Aorta (tissue), 5 donors: Measurements from ENCODE around the gene CCDC116. TPM values are rescaled to one million over a fixed set of nuclear protein-coding genes. Genes with fewer than 3 reads are reported as not detected.
"Not testable (repeated sequence)": the region's sequence is repeated elsewhere in the genome, so short reads cannot be mapped to it uniquely, and the experiment has no call there.

Source experiments
- ATAC-seq: fragments of 200-7000 bp; cut with Tn5 transposase; one replicate; pipeline ENCODE4 v1.9.1; 2022; ENCODE audit warnings: moderate library complexity; ENCODE audit not compliant: low FRiP score
- DNase-seq, 2 donors: peaks; one replicate each; pipeline ENCODE4 v3.0.0-alpha.2; 2020
- H3K27ac ChIP-seq, 2 donors: one replicate each; pipeline ENCODE4 v1.5.1; 2013; ENCODE audit warnings: low read length in 2 of 2, mild to moderate bottlenecking in 2 of 2, moderate library complexity in 2 of 2, control low read depth in 1 of 2, inconsistent platforms in 1 of 2, low read depth in 1 of 2
- H3K27me3 ChIP-seq, 2 donors: one replicate each; pipeline ENCODE4 v1.6.1; 2013; ENCODE audit warnings: control low read depth in 1 of 2, low read length in 1 of 2, mild to moderate bottlenecking in 1 of 2, moderate library complexity in 1 of 2; ENCODE audit not compliant: insufficient read depth in 2 of 2, control insufficient read depth in 1 of 2
- H3K36me3 ChIP-seq, 2 donors: one replicate each; pipeline ENCODE4 v1.6.1; 2013; ENCODE audit warnings: control low read depth in 1 of 2, low read length in 1 of 2, mild to moderate bottlenecking in 1 of 2; ENCODE audit not compliant: insufficient read depth in 2 of 2, control insufficient read depth in 1 of 2
- H3K4me1 ChIP-seq, 2 donors: one replicate each; pipeline ENCODE4 v1.6.1; 2013; ENCODE audit warnings: low read length in 2 of 2, control low read depth in 1 of 2, mild to moderate bottlenecking in 1 of 2, moderate library complexity in 1 of 2; ENCODE audit not compliant: insufficient read depth in 2 of 2, control insufficient read depth in 1 of 2
- H3K4me3 ChIP-seq, 2 donors: one replicate each; pipeline ENCODE4 v1.5.1; 2013; ENCODE audit warnings: low read length in 2 of 2, control low read depth in 1 of 2, mild to moderate bottlenecking in 1 of 2
- H3K9me3 ChIP-seq: one replicate; pipeline ENCODE4 v1.6.1; 2013; ENCODE audit warnings: mild to moderate bottlenecking, low read length; ENCODE audit not compliant: control insufficient read depth
- WGBS, 2 donors: extraction: QIAGEN DNeasy Blood & Tissue Kit; methylation state at CpG; one replicate each; pipeline ENCODE4 v1.1.7; 2013; 5-methylcytosine and 5-hydroxymethylcytosine counted together
- intact Hi-C, 2 donors: fragments of 100-400 bp; cut with DNase I; formaldehyde crosslinking; loops; one replicate each; pipeline versions ENCODE4 v1.14.2 to v1.15.0; 2022
- polyA plus RNA-seq, 2 donors: library from polyadenylated mRNA; stranded (reverse); fragments of 200-250 nt; gene quantifications; one replicate each; pipeline ENCODE4 v1.2.3, GENCODE V29; 2013
- total RNA-seq, 2 donors: library from RNA; stranded (reverse); fragmentation: NEBNext Ultra II Directional; extraction: Animal tissue kit (Norgen Biotek cat#: 25700); gene quantifications; one replicate each; pipeline ENCODE4 v1.2.1, GENCODE V29; 2021
- donor health status: healthy with polysubstance abuse.
- donor health status: Bipolar disorder and iron deficiency.
- donor health status: DM: no; HTN: no; CAD: no.
- donor health status: DM: no; HTN: no; CAD: no.
- donor health status: DM: yes; HTN: yes; CAD: no.

The CCDC116 gene
- total and polyA plus RNA-seq, 4 donors: 1.0 to 2.5 (median 1.8) TPM; not detected in 1

DNA sequence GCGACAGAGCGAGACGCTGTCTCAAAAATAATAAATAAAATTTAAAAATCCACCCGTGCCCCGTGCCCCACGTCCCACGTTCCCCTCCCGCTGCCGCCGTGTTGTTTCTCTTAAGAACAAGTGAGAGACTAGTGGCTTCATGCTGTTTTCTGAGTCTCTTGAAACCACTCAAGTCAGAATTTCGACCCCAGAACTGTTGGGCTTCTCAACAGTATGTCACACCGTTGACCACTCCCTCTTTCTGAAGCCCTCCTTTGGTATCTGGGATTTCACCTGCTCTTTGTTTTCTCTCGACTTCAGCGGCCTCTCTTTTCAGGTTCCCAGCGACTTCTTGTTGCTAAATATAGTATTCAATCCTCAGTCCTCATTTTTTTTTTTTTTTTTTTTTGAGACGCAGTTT lies 34.2 kb downstream of the CCDC116 start:
- Histone ChIP-seq H3K9me3 (no peaks in the 10 kb centered on the region), H3K4me3 (peak overlapping the region in 1 of 2 donors; percentile 85), H3K36me3 (no peaks in the 10 kb centered on the region), H3K4me1 (no peaks in the 10 kb centered on the region), H3K27ac (no peak overlapping the region), H3K27me3 (no peaks in the 10 kb centered on the region)
- DNase-seq: no peak
- WGBS, 2 donors: 47% methylated on average over 16 of the region's 16 CpGs
- intact Hi-C loops: loop anchor here in 1 of 2 donors (5.0 kb wide), 1 partner anchor 271 kb away; no protein-coding TSS in a partner anchor
- no peak for ATAC-seq

DNA sequence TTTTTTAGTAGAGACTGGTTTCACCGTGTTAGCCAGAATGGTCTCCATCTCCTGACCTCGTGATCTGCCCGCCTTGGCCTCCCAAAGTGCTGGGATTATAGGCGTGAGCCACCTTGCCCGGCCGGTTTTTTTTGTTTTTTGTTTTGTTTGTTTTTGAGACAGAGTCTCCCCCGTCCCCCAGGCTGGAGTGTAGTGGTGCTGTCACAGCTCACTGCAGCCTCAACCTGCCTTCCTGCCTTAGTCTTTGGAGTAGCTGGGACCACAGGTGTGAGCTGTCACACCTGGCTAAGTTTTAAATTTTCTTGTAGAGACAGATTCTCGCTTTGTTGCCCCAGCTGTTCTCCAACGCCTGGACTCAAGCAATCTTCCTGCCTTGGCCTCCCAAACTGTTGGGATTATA lies 36.5 kb downstream of the CCDC116 start:
- Histone ChIP-seq H3K4me1 (no peaks in the 10 kb centered on the region), H3K9me3 (no peaks in the 10 kb centered on the region), H3K27ac (no peak overlapping the region), H3K36me3 (peaks cover 6 to 7% of the 10 kb centered on the region in 2 donors), H3K4me3 (no peak overlapping the region), H3K27me3 (no peaks in the 10 kb centered on the region)
- WGBS, 2 donors: 86 to 90% methylated on average over 8 to 9 of the region's 9 CpGs
- intact Hi-C loops: loop anchor here in 1 of 2 donors (5.0 kb wide), 1 partner anchor 268 kb away; no protein-coding TSS in a partner anchor
- DNase-seq (no peak), ATAC-seq (no peak)

DNA sequence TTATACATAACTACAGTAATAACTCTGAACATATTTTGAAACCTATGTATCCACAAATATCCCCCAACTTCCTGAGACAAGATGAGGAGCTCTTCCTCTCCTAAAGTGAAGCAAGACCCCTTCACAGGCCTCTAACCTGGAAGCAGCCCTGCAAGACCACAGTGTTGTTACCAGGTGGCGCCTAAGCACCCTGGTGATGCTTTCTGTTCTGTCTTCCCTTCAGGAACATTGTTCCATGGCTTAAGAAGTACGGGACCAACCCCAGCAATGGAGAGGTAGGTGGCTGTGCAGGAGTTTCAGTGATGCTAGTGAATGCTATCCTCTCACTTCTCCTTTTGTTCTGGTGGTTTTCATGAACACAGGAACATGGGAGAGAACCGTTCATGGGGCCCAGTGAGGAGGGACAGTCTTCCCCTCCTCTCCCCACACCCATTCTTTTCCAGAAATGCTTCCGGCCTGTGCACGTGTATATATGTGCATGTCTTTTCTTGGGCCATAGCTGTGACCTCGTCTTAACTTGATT lies 39.6 kb downstream of the CCDC116 start:
- DNase-seq (no peak), ATAC-seq (no peak)
- Histone ChIP-seq H3K4me3 (no peak overlapping the region), H3K36me3 (peaks cover 6 to 7% of the 10 kb centered on the region in 2 donors), H3K27me3 (no peaks in the 10 kb centered on the region), H3K27ac (no peak overlapping the region), H3K9me3 (no peaks in the 10 kb centered on the region), H3K4me1 (no peaks in the 10 kb centered on the region)
- intact Hi-C loops: no loop called here
- WGBS, 2 donors: 83 to 85% methylated on average over 6 of the region's 6 CpGs

DNA sequence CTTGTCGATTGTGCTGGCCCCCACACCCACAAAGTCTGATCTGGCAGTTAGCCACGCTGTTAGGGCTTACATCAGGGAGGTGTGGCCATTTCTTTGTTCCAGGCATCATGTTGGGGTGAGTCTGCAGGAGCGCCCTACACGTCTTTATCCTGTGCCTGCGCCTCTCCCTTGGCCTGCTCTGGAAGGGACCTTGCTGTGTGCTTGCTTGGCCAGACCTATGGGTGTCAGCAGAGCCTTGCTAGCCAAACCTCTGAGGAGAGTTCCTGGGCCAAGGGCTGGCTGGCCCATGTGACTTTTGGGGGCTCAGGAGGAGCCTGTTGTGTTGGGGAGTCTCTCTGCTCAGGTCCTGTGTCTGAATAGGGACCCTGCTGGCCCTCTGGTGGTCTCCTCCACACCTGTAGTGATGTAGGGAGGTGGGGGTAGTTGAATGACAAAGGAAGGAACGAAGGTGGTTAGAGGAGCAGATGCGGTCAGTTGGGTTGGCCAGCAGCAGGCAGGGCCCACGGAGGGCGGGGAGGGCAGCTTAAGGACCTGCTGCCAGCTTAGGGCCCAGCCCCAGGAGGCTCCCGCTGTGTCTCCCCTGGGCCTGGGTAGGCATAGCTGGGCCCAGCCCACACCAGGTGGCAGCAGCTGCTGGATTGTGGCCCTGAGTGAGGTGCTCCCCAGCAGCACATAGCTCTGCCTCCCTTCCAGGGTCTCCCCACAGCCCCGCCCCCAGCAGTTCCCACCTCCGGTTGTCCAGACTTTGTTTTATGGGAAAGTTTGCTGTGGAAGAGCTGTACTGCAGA lies 41.2 kb downstream of the CCDC116 start:
- H3K4me3 ChIP-seq: no peak overlapping the region
- H3K27ac ChIP-seq: no peak overlapping the region
- H3K36me3 ChIP-seq: peaks cover 6 to 7% of the 10 kb centered on the region in 2 donors
- DNase-seq: no peak
- no peaks in the 10 kb centered on the region for H3K9me3 ChIP-seq
- intact Hi-C loops: no loop called here
- ATAC-seq: no peak
- H3K4me1 ChIP-seq: no peaks in the 10 kb centered on the region
- H3K27me3 ChIP-seq: no peaks in the 10 kb centered on the region
- 89 to 91% methylated on average over 12 of the region's 12 CpGs for WGBS, 2 donors

DNA sequence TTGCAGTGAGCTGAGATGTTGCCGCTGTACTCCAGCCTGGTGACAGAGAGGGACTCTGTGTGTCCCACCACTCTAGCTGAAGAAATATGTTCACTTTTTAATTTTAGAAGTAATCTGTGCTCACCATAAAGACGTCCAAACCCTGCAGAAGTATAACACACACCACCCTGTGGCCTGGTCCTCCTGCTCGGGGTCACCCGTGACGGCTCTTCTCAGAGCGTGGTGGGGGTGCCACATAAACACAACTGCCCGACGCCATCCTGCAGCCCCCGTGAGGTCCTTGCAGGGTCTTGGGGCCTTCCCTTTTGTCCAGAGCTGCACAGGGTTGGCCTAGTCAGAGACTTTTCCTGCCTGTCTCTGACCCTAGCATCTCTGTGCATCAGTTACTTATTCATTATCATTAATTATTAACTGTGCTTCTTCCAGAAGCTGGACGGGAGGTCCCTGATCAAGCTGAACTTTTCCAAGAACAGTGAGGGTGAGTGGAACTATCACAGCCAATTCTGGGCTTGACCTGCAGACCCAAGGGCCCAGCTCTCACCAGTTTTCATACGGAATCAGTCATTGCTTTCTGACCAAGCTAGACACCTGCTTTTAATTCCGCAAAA lies 42.2 kb downstream of the CCDC116 start:
- Histone ChIP-seq H3K9me3 (no peaks in the 10 kb centered on the region), H3K36me3 (peaks cover 6 to 7% of the 10 kb centered on the region in 2 donors), H3K4me3 (no peak overlapping the region), H3K27me3 (no peaks in the 10 kb centered on the region), H3K27ac (no peak overlapping the region), H3K4me1 (no peaks in the 10 kb centered on the region)
- 92 to 93% methylated on average over 12 of the region's 12 CpGs for WGBS, 2 donors
- intact Hi-C loops: no loop called here
- DNase-seq: no peak
- no peak for ATAC-seq

DNA sequence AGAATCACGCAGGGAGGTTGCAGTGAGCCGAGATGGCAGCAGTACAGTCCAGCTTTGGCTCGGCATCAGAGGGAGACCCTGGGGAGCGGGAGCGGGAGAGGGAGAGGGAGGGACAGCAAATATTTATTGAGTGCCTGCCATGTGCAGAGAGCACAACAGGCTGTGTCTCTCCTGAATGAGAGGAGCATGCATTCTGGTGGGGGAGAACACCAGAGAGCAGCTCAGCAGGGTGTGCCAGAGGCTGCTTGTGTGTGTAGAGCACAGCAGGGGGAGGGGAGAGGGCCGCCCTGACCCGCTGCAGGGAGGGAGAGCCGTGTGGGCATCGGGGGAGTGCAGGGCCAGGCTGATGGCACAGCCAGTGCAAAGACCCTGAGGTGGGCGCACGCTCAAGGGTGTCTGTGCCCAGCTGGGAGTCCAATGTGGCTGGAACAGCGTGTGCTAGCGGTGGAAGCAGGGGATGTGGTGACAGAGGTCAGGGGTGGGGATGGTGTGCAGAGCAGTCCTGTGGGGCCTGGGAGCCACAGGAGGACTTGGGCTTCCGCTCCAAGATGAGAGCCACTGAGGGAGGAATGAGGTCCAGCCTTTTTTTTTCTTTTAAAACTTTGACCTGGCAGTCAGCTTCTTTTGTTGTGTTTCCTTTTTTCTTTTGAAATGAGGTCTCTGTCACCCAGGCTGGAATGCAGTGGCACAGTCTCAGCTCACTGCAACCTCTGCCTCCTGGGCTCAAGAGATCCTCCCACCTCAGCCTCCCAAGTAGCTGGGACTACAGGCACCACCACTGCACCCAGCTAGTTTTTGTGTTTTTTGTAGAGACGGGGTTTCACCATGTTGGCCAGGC lies 45.3 kb downstream of the CCDC116 start:
- intact Hi-C loops: no loop called here
- no peaks in the 10 kb centered on the region for H3K9me3 ChIP-seq
- ATAC-seq: no peak
- WGBS, 2 donors: 88 to 90% methylated on average over 15 of the region's 15 CpGs
- H3K4me3 ChIP-seq: no peak overlapping the region
- DNase-seq: no peak
- no peak overlapping the region for H3K27ac ChIP-seq
- H3K27me3 ChIP-seq: no peaks in the 10 kb centered on the region
- H3K36me3 ChIP-seq: peaks cover under 1 to 4% of the 10 kb centered on the region in 2 donors
- no peaks in the 10 kb centered on the region for H3K4me1 ChIP-seq

DNA sequence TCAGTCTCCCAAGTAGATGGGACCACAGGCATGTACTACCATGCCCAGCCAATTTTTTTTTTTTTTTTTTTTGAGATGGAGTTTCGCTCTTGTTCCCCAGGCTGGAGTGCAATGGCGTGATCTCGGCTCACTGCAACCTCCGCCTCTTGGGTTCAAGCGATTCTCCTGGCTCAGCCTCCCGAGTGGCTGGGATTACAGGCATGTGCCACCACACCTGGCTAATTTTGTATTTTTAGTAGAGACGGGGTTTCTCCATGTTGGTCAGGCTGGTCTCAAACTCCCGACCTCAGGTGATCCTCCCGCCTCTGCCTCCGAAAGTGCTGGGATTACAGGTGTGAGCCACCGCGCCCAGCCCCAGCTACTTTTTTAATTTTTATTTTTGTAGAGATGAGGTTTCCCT lies 46.3 kb downstream of the CCDC116 start:
- DNase-seq, H3K4me3 ChIP-seq, H3K4me1 ChIP-seq, H3K27ac ChIP-seq, H3K27me3 ChIP-seq, H3K36me3 ChIP-seq, H3K9me3 ChIP-seq, ATAC-seq, intact Hi-C loops: not testable (repeated sequence)
- WGBS, 2 donors: 96 to 98% methylated on average over 12 of the region's 12 CpGs

DNA sequence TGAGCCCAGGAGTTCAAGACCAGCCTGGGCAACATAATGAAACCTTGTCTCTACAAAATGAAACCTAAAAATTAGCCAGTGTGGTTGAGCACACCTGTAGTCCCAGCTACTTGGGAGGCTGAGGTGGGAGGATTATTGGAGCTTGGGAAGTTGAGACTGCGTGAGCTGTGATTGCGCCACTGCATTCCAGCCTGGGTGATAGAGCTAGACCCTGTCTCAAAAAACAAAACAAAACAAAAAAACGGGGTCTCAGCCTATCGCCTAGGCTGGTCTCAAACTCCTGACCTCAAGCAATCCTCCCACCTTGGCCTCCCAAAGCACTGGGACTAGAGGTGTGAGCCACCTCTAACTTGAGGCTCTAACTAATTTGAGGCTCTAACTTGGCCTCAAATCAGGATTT lies 46.8 kb downstream of the CCDC116 start:
- intact Hi-C loops: no loop called here
- H3K36me3 ChIP-seq: no peaks in the 10 kb centered on the region

More for the DNA sequence above, 46.8 kb downstream of the CCDC116 start:
- no peak for ATAC-seq
- H3K27ac ChIP-seq: no peak overlapping the region
- WGBS, 2 donors: 85 to 93% methylated on average over 4 of the region's 4 CpGs
- no peaks in the 10 kb centered on the region for H3K27me3 ChIP-seq
- no peaks in the 10 kb centered on the region for H3K4me1 ChIP-seq
- DNase-seq: no peak
- no peaks in the 10 kb centered on the region for H3K9me3 ChIP-seq
- H3K4me3 ChIP-seq: no peak overlapping the region
